Lung (tissue), 12 donors: Measurements from ENCODE around the gene HSPB3. TPM values are rescaled to one million over a fixed set of nuclear protein-coding genes. Genes with fewer than 3 reads are reported as not detected.
"Not testable (repeated sequence)": the region's sequence is repeated elsewhere in the genome, so short reads cannot be mapped to it uniquely, and the experiment has no call there.

ENCODE experiments used
- ATAC-seq: fragments of 200-7000 bp; cut with Tn5 transposase; one replicate; pipeline ENCODE4 v1.9.1; 2020; ENCODE audit warnings: moderate number of reproducible peaks; ENCODE audit not compliant: insufficient read depth, low FRiP score
- DNase-seq, 3 donors: peaks; one replicate each; pipeline ENCODE4 v3.0.0-alpha.2; 2013 to 2017
- H3K27ac ChIP-seq, 2 donors: one replicate each; pipeline ENCODE4 v1.5.1; 2013; ENCODE audit warnings: mild to moderate bottlenecking in 2 of 2, moderate library complexity in 2 of 2, control low read depth in 1 of 2, inconsistent platforms in 1 of 2, low read depth in 1 of 2, low read length in 1 of 2
- H3K27me3 ChIP-seq, 3 donors: one replicate each; pipeline ENCODE4 v1.5.1; 2013; ENCODE audit warnings: low read length in 2 of 3; ENCODE audit not compliant: control insufficient read depth in 3 of 3, insufficient read depth in 3 of 3
- H3K36me3 ChIP-seq, 4 donors: one replicate each; pipeline ENCODE4 v1.5.1; 2013; ENCODE audit warnings: low read length in 4 of 4, mild to moderate bottlenecking in 1 of 4, moderate library complexity in 1 of 4; ENCODE audit not compliant: control insufficient read depth in 4 of 4, insufficient read depth in 4 of 4
- H3K4me1 ChIP-seq, 5 donors: one replicate each; pipeline ENCODE4 v1.5.1; 2013; ENCODE audit warnings: low read length in 5 of 5, mild to moderate bottlenecking in 2 of 5, moderate library complexity in 1 of 5; ENCODE audit not compliant: control insufficient read depth in 5 of 5, insufficient read depth in 5 of 5
- H3K4me3 ChIP-seq: one replicate; pipeline ENCODE4 v1.5.1; 2013; ENCODE audit warnings: mild to moderate bottlenecking, control low read depth, moderate library complexity
- H3K9ac ChIP-seq, 2 donors: one replicate each; pipeline ENCODE4 v1.5.1; 2013; ENCODE audit warnings: low read length in 2 of 2, control low read depth in 1 of 2; ENCODE audit not compliant: insufficient read depth in 1 of 2
- H3K9me3 ChIP-seq, 4 donors: one replicate each; pipeline ENCODE4 v1.5.1; 2013; ENCODE audit warnings: low read length in 3 of 4, mild to moderate bottlenecking in 1 of 4, moderate library complexity in 1 of 4; ENCODE audit not compliant: control insufficient read depth in 4 of 4, insufficient read depth in 3 of 4
- CTCF ChIP-seq: IDR thresholded peaks from 2 replicates; pipeline ENCODE4 v1.5.1; 2012; ENCODE audit warnings: mild to moderate bottlenecking; ENCODE audit errors: control extremely low read depth, extremely low read depth
- WGBS, 2 donors: extraction: QIAGEN DNeasy Blood & Tissue Kit; methylation state at CpG; one replicate each; pipeline ENCODE4 v1.1.7; 2013; 5-methylcytosine and 5-hydroxymethylcytosine counted together
- polyA plus RNA-seq, 2 donors: library from polyadenylated mRNA; stranded (reverse); fragments of 200-250 nt; gene quantifications; one replicate each; pipeline ENCODE4 v1.2.1, GENCODE V29; 2013
- total RNA-seq, 2 donors: library from RNA; depleted of rRNA in 1 of 2; stranded (reverse); fragments of >200 nt in 1 of 2; gene quantifications; one replicate each; pipeline ENCODE4 v1.2.1, GENCODE V29; 2014 to 2021
- donor health status: control.
- donor health status: control.
- donor health status: Bipolar disorder and iron deficiency.
- donor health status: healthy.
- donor health status: DM: yes; HTN: yes; CAD: no.

Gene HSPB3
- total and polyA plus RNA-seq, 4 donors, result 0.47 to 1.7 (median 1.5) TPM; not detected in 1

GRCh38 chr5:54421976-54422375, 33.5 kb upstream of the HSPB3 start:
- Histone ChIP-seq H3K27me3 (no peaks in the 10 kb centered on the region), H3K36me3 (no peaks in the 10 kb centered on the region), H3K4me1 (no peaks in the 10 kb centered on the region), H3K4me3 (no peak overlapping the region), H3K9ac (no peak overlapping the region), H3K27ac (no peak overlapping the region), H3K9me3 (no peaks in the 10 kb centered on the region)
- WGBS, 2 donors, result 58 to 70% methylated on average over 3 of the region's 3 CpGs
- ATAC-seq, result no peak
- TF ChIP-seq CTCF, result no peak
- no peak for DNase-seq

DNA sequence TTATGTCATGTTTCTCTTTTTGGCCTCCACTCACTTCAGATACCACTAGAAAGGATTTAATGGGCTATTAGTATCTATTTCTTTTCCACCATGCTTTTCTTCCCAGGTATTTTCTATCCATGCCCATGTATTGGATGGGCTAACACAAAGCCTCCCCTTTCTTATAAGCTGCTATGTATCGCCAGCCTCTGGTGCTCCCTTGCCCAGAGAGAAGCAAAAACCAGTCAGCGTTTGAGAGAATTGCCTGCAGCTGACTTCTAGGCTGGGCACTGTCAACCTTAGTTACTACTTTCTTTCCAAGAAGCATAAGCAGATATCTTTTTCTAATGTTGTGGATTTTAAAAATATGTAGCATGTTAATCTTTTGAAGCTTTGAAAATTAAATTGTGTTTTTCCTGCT, 30.2 kb upstream of the HSPB3 start:
- Histone ChIP-seq H3K9ac (no peak overlapping the region), H3K36me3 (no peaks in the 10 kb centered on the region), H3K4me3 (no peak overlapping the region), H3K4me1 (no peaks in the 10 kb centered on the region), H3K27ac (no peak overlapping the region), H3K9me3 (no peaks in the 10 kb centered on the region), H3K27me3 (no peaks in the 10 kb centered on the region)
- no peak for TF ChIP-seq CTCF
- DNase-seq, result no peak
- WGBS, 2 donors, result 95 to 98% methylated on average over 2 of the region's 2 CpGs
- no peak for ATAC-seq

GRCh38 chr5:54426209-54426608, 29.3 kb upstream of the HSPB3 start:
- Histone ChIP-seq H3K27me3 (no peaks in the 10 kb centered on the region), H3K4me1 (no peaks in the 10 kb centered on the region), H3K36me3 (no peaks in the 10 kb centered on the region), H3K4me3 (no peak overlapping the region), H3K9me3 (no peaks in the 10 kb centered on the region), H3K9ac (no peak overlapping the region), H3K27ac (no peak overlapping the region)
- ATAC-seq, result no peak
- no peak for DNase-seq
- no peak for TF ChIP-seq CTCF
- 49 to 73% methylated on average over 1 of the region's 1 CpG for WGBS, 2 donors

GRCh38 chr5:54434650-54435049, 20.8 kb upstream of the HSPB3 start:
- not testable (repeated sequence) for H3K4me1 ChIP-seq, DNase-seq, H3K9me3 ChIP-seq, H3K36me3 ChIP-seq, H3K27ac ChIP-seq, H3K9ac ChIP-seq, ATAC-seq, H3K4me3 ChIP-seq, H3K27me3 ChIP-seq
- WGBS, 2 donors, result 92 to 98% methylated on average over 2 of the region's 2 CpGs
